Right renal cortex interstitium (tissue), 3 donors: ENCODE measurements around the gene FLNC. TPM values are rescaled to one million over a fixed set of nuclear protein-coding genes. Genes with fewer than 3 reads are reported as not detected.

Experiments used
- DNase-seq, 3 donors: peaks; one replicate each; pipeline ENCODE4 v3.0.0-alpha.2; 2013; ENCODE audit warnings: low read depth in 3 of 3, low spot score in 2 of 3
- polyA plus RNA-seq, 3 donors: library from polyadenylated mRNA; unstranded; fragments of 120-200 nt; gene quantifications; one replicate each; pipeline ENCODE4 v1.2.1, GENCODE V29; 2013; ENCODE audit not compliant: insufficient read length in 3 of 3

FLNC gene
- polyA plus RNA-seq, 3 donors: 10.8 to 14.9 (median 10.9) TPM

- DNase-seq: no peak
Observed at GRCh38 chr7:128906001-128906765, 76.0 kb downstream of the FLNC start.

GRCh38 chr7:128906766-128907559 lies 76.8 kb downstream of the FLNC start:
- DNase-seq: no peak

Other genes starting within 250 kb of the FLNC start
- gene GARIN1A, start 158.1 kb upstream of the FLNC start, polyA plus RNA-seq: 1 to 10 TPM in 1 of 3 donors, under 1 TPM in 2; 0.62 to 1.4 (median 0.82) TPM
- gene CALU, start 91.0 kb upstream of the FLNC start, polyA plus RNA-seq: 100 to 1,000 TPM; 207 to 221 (median 221) TPM
- 1 to 10 TPM; 1.2 to 1.8 (median 1.3) TPM for gene OPN1SW, start 54.6 kb upstream of the FLNC start, polyA plus RNA-seq
- gene CCDC136, start 38.4 kb upstream of the FLNC start, polyA plus RNA-seq: 10 to 100 TPM; 10.3 to 12.7 (median 11.6) TPM
- 100 to 1,000 TPM; 213 to 268 (median 215) TPM for gene ATP6V1F, start 32.5 kb downstream of the FLNC start, polyA plus RNA-seq
- 10 to 100 TPM; 10.5 to 12.7 (median 12.1) TPM for gene KCP, start 80.3 kb downstream of the FLNC start, polyA plus RNA-seq
- 1 to 10 TPM; 6.9 to 8.4 (median 7.2) TPM for gene IRF5, start 107.5 kb downstream of the FLNC start, polyA plus RNA-seq
- gene TNPO3, start 224.7 kb downstream of the FLNC start, polyA plus RNA-seq: 10 to 100 TPM; 46.4 to 47.7 (median 47.5) TPM